ENCODE measurements around the gene IGFBP7. TPM values are rescaled to one million over a fixed set of nuclear protein-coding genes. Genes with fewer than 3 reads are reported as not detected.

Gene IGFBP7
- total RNA-seq, 2 experiments from 2014 or later: not detected

GRCh38 chr4:57099363-57099762 is 10.8 kb downstream of the IGFBP7 start:
- H3K27me3 Mint-ChIP-seq: peaks cover 3% of the 10 kb centered on the region
- ChIA-PET POLR2A (no interaction called here), CTCF (interaction anchor here (0.8 to 1.2 kb wide), 2 partner anchors 10 to 64 kb away, joined by 3 to 4 read pairs; no protein-coding TSS in a partner anchor)
- no peak for ATAC-seq
- no peaks in the 10 kb centered on the region for H3K9me3 Mint-ChIP-seq
- TF ChIP-seq, protein P1, sequence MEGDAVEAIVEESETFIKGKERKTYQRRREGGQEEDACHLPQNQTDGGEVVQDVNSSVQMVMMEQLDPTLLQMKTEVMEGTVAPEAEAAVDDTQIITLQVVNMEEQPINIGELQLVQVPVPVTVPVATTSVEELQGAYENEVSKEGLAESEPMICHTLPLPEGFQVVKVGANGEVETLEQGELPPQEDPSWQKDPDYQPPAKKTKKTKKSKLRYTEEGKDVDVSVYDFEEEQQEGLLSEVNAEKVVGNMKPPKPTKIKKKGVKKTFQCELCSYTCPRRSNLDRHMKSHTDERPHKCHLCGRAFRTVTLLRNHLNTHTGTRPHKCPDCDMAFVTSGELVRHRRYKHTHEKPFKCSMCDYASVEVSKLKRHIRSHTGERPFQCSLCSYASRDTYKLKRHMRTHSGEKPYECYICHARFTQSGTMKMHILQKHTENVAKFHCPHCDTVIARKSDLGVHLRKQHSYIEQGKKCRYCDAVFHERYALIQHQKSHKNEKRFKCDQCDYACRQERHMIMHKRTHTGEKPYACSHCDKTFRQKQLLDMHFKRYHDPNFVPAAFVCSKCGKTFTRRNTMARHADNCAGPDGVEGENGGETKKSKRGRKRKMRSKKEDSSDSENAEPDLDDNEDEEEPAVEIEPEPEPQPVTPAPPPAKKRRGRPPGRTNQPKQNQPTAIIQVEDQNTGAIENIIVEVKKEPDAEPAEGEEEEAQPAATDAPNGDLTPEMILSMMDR (IDR thresholded peaks at IDR 0.05): no peak
- H3K4me3 Mint-ChIP-seq: no peak overlapping the region
- intact Hi-C loops (cut with micrococcal nuclease): no loop called here
- H3K4me1 Mint-ChIP-seq (ENCODE audit: low read depth): no peaks in the 10 kb centered on the region
- no peak for DNase-seq
- H3K27ac Mint-ChIP-seq: no peak overlapping the region
- no peaks in the 10 kb centered on the region for H3K36me3 Mint-ChIP-seq (ENCODE audit: low read depth)

DNA sequence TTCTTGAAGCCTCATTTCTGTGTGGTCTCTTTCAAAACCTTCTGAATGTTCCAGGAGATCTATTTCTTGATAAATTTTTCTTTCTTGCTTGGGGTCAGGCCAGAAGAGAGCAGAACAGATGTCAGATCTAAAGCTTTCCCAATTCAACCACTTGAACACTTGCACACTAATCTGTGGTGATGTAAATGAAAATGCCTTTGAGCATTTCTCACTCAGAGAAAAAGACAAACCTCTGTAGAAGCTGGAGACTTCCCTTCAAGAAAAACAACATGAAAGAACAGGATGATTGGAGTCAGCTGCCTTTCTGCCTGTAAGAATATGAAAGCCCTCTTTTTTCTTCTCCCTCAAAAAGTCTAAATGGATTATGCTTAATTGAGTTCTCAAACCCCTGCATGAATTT is 11.2 kb downstream of the IGFBP7 start:
- Mint-ChIP-seq H3K27me3 (peaks cover under 1% of the 10 kb centered on the region), H3K9me3 (no peaks in the 10 kb centered on the region), H3K36me3 (ENCODE audit: low read depth) (no peaks in the 10 kb centered on the region), H3K4me3 (no peak overlapping the region), H3K4me1 (ENCODE audit: low read depth) (no peaks in the 10 kb centered on the region), H3K27ac (no peak overlapping the region)
- intact Hi-C loops (cut with micrococcal nuclease): no loop called here
- TF ChIP-seq, protein P1 (IDR thresholded peaks at IDR 0.05): no peak
- no peak for DNase-seq
- ChIA-PET POLR2A (no interaction called here), CTCF (interaction anchor here (0.8 to 1.2 kb wide), 2 partner anchors 10 to 65 kb away, joined by 3 to 4 read pairs; no protein-coding TSS in a partner anchor)
- ATAC-seq: no peak

- Mint-ChIP-seq H3K27ac (no peak overlapping the region), H3K9me3 (no peaks in the 10 kb centered on the region), H3K27me3 (no peaks in the 10 kb centered on the region), H3K4me1 (ENCODE audit: low read depth) (no peaks in the 10 kb centered on the region), H3K4me3 (no peak overlapping the region), H3K36me3 (ENCODE audit: low read depth) (no peaks in the 10 kb centered on the region)
- intact Hi-C loops (cut with micrococcal nuclease): no loop called here
- TF ChIP-seq, protein P1 (IDR thresholded peaks at IDR 0.05): no peak
- ChIA-PET POLR2A (no interaction called here), CTCF (interaction anchor here (0.8 to 1.2 kb wide), 2 partner anchors 11 to 65 kb away, joined by 3 to 4 read pairs; no protein-coding TSS in a partner anchor)
- DNase-seq (no peak), ATAC-seq (no peak)
Observed at GRCh38 chr4:57098415-57098814, 11.8 kb downstream of the IGFBP7 start.

DNA sequence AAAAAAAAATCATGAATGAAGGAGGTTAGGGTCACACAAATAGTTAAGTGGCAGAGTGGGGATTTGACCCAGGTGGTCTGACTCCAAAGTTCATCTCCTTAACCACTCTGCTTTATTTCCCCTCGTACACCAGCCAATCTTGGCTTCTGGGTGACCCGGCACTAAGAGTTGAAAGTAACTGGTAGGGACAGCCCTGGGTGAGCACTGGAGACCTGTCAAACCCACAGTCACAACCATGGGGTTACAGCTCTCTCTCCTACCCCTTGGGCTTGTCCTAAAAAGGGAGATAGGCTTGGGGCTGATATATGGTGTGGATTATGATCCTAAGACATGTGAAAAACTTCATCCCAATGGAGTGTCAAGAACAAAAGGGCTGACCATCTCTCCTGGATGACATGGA is 12.5 kb downstream of the IGFBP7 start:
- CTCF ChIA-PET: no interaction called here
- intact Hi-C loops (cut with micrococcal nuclease): no loop called here
- no peaks in the 10 kb centered on the region for H3K9me3 Mint-ChIP-seq

DNA sequence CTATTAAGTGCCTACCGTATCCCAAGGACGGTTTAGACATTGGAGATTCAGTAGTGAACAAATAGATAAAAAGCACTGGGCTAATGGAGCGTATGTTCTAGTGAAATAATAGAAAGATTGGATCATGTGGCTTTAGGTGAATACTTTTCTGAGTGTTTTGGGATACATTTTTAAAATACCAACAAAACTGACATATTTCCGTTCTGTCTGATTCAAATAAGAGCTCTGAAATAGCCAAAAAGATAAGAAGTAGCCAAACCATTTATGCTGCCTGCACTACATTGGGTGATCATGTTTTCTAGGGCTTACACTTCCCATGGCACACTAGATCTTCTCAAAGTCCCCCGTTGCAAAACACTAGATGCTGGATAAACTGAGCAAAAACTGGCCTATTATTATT is 14.2 kb downstream of the IGFBP7 start:
- Mint-ChIP-seq H3K27ac (no peak overlapping the region), H3K36me3 (ENCODE audit: low read depth) (no peaks in the 10 kb centered on the region), H3K9me3 (no peaks in the 10 kb centered on the region), H3K27me3 (no peaks in the 10 kb centered on the region), H3K4me1 (ENCODE audit: low read depth) (no peaks in the 10 kb centered on the region), H3K4me3 (no peak overlapping the region)
- CTCF ChIA-PET: no interaction called here
- TF ChIP-seq, protein P1 (IDR thresholded peaks at IDR 0.05): no peak
- DNase-seq: no peak
- ATAC-seq: no peak
- POLR2A ChIA-PET: no interaction called here
- intact Hi-C loops (cut with micrococcal nuclease): no loop called here

More for the DNA sequence above, 12.5 kb downstream of the IGFBP7 start:
- H3K27ac Mint-ChIP-seq: no peak overlapping the region
- H3K4me3 Mint-ChIP-seq: no peak overlapping the region
- TF ChIP-seq, protein P1 (IDR thresholded peaks at IDR 0.05): no peak
- ATAC-seq (no peak), DNase-seq (no peak)
- POLR2A ChIA-PET: no interaction called here
- H3K4me1 Mint-ChIP-seq (ENCODE audit: low read depth): no peaks in the 10 kb centered on the region
- H3K36me3 Mint-ChIP-seq (ENCODE audit: low read depth): no peaks in the 10 kb centered on the region
- H3K27me3 Mint-ChIP-seq: no peaks in the 10 kb centered on the region

Data from activated CD8-positive, alpha-beta T cell treated with anti-CD3 and anti-CD28 coated beads for 36 hours (primary cell).